OCI-LY7 (cell line): Measurements from ENCODE around the gene PKM. TPM values are rescaled to one million over a fixed set of nuclear protein-coding genes. Genes with fewer than 3 reads are reported as not detected.

Experiments used
- Bru-seq: library from RNA; stranded (reverse); fragments of 400-500 nt; gene quantifications from one replicate; lab custom pipeline; 2021; lab: Mats Ljungman, UMichigan
- BruChase-seq, 2 experiments: library from RNA; stranded (reverse); fragments of 400-500 nt; gene quantifications; one replicate each; lab custom pipeline; 2021; lab: Mats Ljungman, UMichigan
- BruUV-seq: library from RNA; stranded (reverse); fragments of 400-500 nt; replicated peaks from 2 replicates; lab custom pipeline; 2021; lab: Mats Ljungman, UMichigan
- CTCF ChIA-PET: fragments of 300-600 bp; sonication (Branson Sonifier 250); formaldehyde crosslinking; loops from one replicate; lab custom pipeline; 2022; ENCODE audit warnings: antibody characterized with exemption; ENCODE audit not compliant: unreplicated experiment; lab: Charles Lee
- POLR2A ChIA-PET: fragments of 300-600 bp; sonication (Branson Sonifier 250); formaldehyde crosslinking; loops from one replicate; lab custom pipeline; 2022; ENCODE audit warnings: antibody characterized with exemption; lab: Charles Lee
- DNase-seq: peaks from one replicate; pipeline ENCODE4 v3.0.0-alpha.2; 2015; ENCODE audit warnings: low spot score
- H2AFZ ChIP-seq: fragments of 200-600 bp; sonication (generic), shearing (Covaris generic); 2 replicates; pipeline ENCODE4 v1.6.1; 2014; ENCODE audit warnings: mild to moderate bottlenecking, antibody characterized with exemption, low read length, moderate library complexity
- H3K27ac ChIP-seq: fragments of 200-600 bp; sonication (generic); 2 replicates; pipeline ENCODE4 v1.5.1; 2014; ENCODE audit warnings: mixed run types, low read depth, mild to moderate bottlenecking, moderate library complexity, low read length, inconsistent platforms; ENCODE audit not compliant: poor library complexity, severe bottlenecking
- H3K36me3 ChIP-seq: fragments of 200-600 bp; sonication (generic); 2 replicates; pipeline ENCODE4 v1.6.1; 2014; ENCODE audit warnings: mild to moderate bottlenecking, antibody characterized with exemption, low read length, moderate library complexity, mixed read lengths; ENCODE audit not compliant: insufficient read depth
- H3K4me1 ChIP-seq: fragments of 200-600 bp; sonication (generic); 2 replicates; pipeline ENCODE4 v1.5.1; 2014; ENCODE audit warnings: mild to moderate bottlenecking, low read length; ENCODE audit not compliant: insufficient read depth, poor library complexity, severe bottlenecking
- H3K4me2 ChIP-seq: fragments of 200-600 bp; sonication (generic); 2 replicates; pipeline ENCODE4 v1.6.1; 2014; ENCODE audit warnings: mild to moderate bottlenecking, low read length
- H3K4me3 ChIP-seq: fragments of 200-600 bp; sonication (generic); 2 replicates; pipeline ENCODE4 v1.5.1; 2014; ENCODE audit warnings: mild to moderate bottlenecking, low read depth, low read length; ENCODE audit not compliant: poor library complexity, severe bottlenecking
- H3K79me2 ChIP-seq: fragments of 200-600 bp; sonication (generic); 2 replicates; pipeline ENCODE4 v1.6.1; 2016; ENCODE audit warnings: low read depth, mild to moderate bottlenecking, low read length, moderate library complexity, mixed read lengths; ENCODE audit not compliant: insufficient read depth
- H3K9me2 ChIP-seq: fragments of 200-600 bp; sonication (generic); 2 replicates; pipeline ENCODE4 v1.6.1; 2016; ENCODE audit warnings: mild to moderate bottlenecking, low read length, mixed read lengths; ENCODE audit not compliant: insufficient read depth
- H3K9me3 ChIP-seq: fragments of 200-600 bp; sonication (generic); 2 replicates; pipeline ENCODE4 v1.6.1; 2014; ENCODE audit warnings: mild to moderate bottlenecking, mixed run types, low read length, mixed read lengths
- H4K20me1 ChIP-seq: fragments of 200-600 bp; sonication (generic); 2 replicates; pipeline ENCODE4 v1.6.1; 2014; ENCODE audit warnings: mild to moderate bottlenecking, antibody characterized with exemption, low read length, moderate library complexity, mixed read lengths; ENCODE audit not compliant: insufficient read depth
- CTCF ChIP-seq: fragments of 200-600 bp; sonication (generic); conservative IDR thresholded peaks from 2 replicates; pipeline ENCODE4 v1.5.1; 2014; ENCODE audit warnings: mild to moderate bottlenecking, antibody characterized with exemption, low read length, moderate library complexity, mixed read lengths
- EZH2phosphoT487 ChIP-seq: fragments of 200-600 bp; sonication (generic); IDR thresholded peaks from 2 replicates; pipeline ENCODE4 v1.6.1; 2018; ENCODE audit warnings: low read depth, borderline replicate concordance, mild to moderate bottlenecking, mixed run types, antibody characterized with exemption, low read length, moderate library complexity, mixed read lengths
- intact Hi-C: fragments of 100-400 bp; cut with micrococcal nuclease; formaldehyde crosslinking; loops from one replicate; pipeline ENCODE4 v1.10.0; 2022; ENCODE audit not compliant: unreplicated experiment
- long read RNA-seq: library from polyadenylated mRNA; stranded (forward); transcript quantifications from one replicate; pipeline ENCODE4 v2.0.0, GENCODE V29; 2022
- total RNA-seq, 2 experiments: library from RNA; depleted of rRNA in 1 of 2; stranded (reverse); fragments of >200 nt in 1 of 2; shearing (Covaris generic) in 1 of 2; gene quantifications; 2 replicates each; pipeline ENCODE4 v1.2.3, GENCODE V29; 2014 to 2022

PKM gene
- total RNA-seq (2014; rRNA removed; shearing (Covaris generic)) (861 and 917 TPM in 2 replicates), total RNA-seq (2022) (791 and 1,131 TPM in 2 replicates), Bru-seq, nascent RNA (percentile 96 among the genes with signal in this experiment), BruChase-seq, experiment 1, labeled RNA remaining after a 6-hour chase (percentile 98 among the genes with signal in this experiment), BruChase-seq, experiment 2, labeled RNA remaining after a 2-hour chase (percentile 96 among the genes with signal in this experiment)
- long read RNA-seq, transcript PKM-202 (11 exons, 2,318 nt): major isoform, 1,644 of 2,365 reads
- long read RNA-seq, transcript PKM-212 (3 exons, 3,016 nt): minor isoform, 11 of 2,365 reads
- long read RNA-seq, transcript PKM-214 (2 exons, 2,301 nt): minor isoform, 37 of 2,365 reads
- long read RNA-seq, partial matches to known transcripts: 141 of 2,365 reads
- long read RNA-seq, other reads (novel, unspliced or antisense): 530 of 2,365 reads

- CTCF ChIA-PET: interaction anchor here (0.5 kb wide), 1 partner anchor 30 kb away, joined by 3 read pairs; no protein-coding TSS in a partner anchor
- intact Hi-C loops: loop anchor here (1.0 to 5.0 kb wide), 4 partner anchors 32 to 1761 kb away; partner anchors contain the start of genes ARIH1, PARP6, PML and STOML1
- Histone ChIP-seq H2AFZ (peak within 1 kb of the TSS; percentile 67), H3K9me3 (no peaks in the 10 kb centered on the region), H3K4me2 (peak within 1 kb of the TSS; percentile 95), H3K4me1 (peaks cover 32% of the 10 kb centered on the region), H3K79me2 (peaks cover 54% of the 10 kb centered on the region), H4K20me1 (peaks cover 15% of the 10 kb centered on the region), H3K27ac (peak within 1 kb of the TSS; percentile 86), H3K4me3 (peak within 1 kb of the TSS; percentile 89), H3K9me2 (no peaks in the 10 kb centered on the region), H3K36me3 (peaks cover 40% of the 10 kb centered on the region)
- POLR2A ChIA-PET: interaction anchor here (0.6 to 1.2 kb wide), 5 partner anchors 9 to 457 kb away, joined by 3 to 8 read pairs (median 5); no protein-coding TSS in a partner anchor
- DNase-seq: peak; percentile 100
- TF ChIP-seq CTCF (no peak), EZH2phosphoT487 (no peak)
- no TSS peak for BruUV-seq
Measured at GRCh38 chr15:72231066-72231832, at the start of gene PKM. Gene PKM (minus strand): TSS chr15:72231190. CDS start chr15:72219097, 12,093 bp downstream.

- Histone ChIP-seq H3K9me3 (no peaks in the 10 kb centered on the region), H3K36me3 (no peaks in the 10 kb centered on the region), H3K4me1 (no peaks in the 10 kb centered on the region), H3K27ac (no peak overlapping the region), H3K79me2 (no peaks in the 10 kb centered on the region), H3K4me2 (no peak overlapping the region), H3K9me2 (no peaks in the 10 kb centered on the region), H2AFZ (no peak overlapping the region), H3K4me3 (no peak overlapping the region), H4K20me1 (no peaks in the 10 kb centered on the region)
- TF ChIP-seq CTCF (no peak), EZH2phosphoT487 (no peak)
- DNase-seq: no peak
- ChIA-PET POLR2A (no interaction called here), CTCF (no interaction called here)
- intact Hi-C loops: no loop called here
- BruUV-seq: no TSS peak
Measured at GRCh38 chr15:72280751-72281150, 49.8 kb upstream of the PKM start.
